Right renal pelvis (tissue), 4 donors: Measurements from ENCODE around the gene PRPF8. TPM values are rescaled to one million over a fixed set of nuclear protein-coding genes. Genes with fewer than 3 reads are reported as not detected.

Experiments
- DNase-seq, 4 donors: peaks; one replicate each; pipeline ENCODE4 v3.0.0-alpha.2; 2013; ENCODE audit warnings: low read depth in 4 of 4, low spot score in 3 of 4, missing footprints in 1 of 4
- polyA plus RNA-seq, 4 donors: library from polyadenylated mRNA; unstranded; fragments of 120-200 nt; gene quantifications; one replicate each; pipeline ENCODE4 v1.2.1, GENCODE V29; 2013; ENCODE audit not compliant: insufficient read length in 4 of 4

PRPF8 gene
- polyA plus RNA-seq, 4 donors, result 271 to 310 (median 285) TPM

GRCh38 chr17:1628856-1629503, 55.7 kb downstream of the PRPF8 start:
- DNase-seq, result peak; percentile 87 to 92 (median 88)

GRCh38 chr17:1627982-1628855, 56.4 kb downstream of the PRPF8 start, which contains the start of gene SLC43A2:
SLC43A2 (minus strand) TSS chr17:1628834; CDS start chr17:1627874, 960 bp downstream.
- DNase-seq, result peak in 2 of 4 donors; percentile 81 to 85

GRCh38 chr17:1627182-1627981, 57.3 kb downstream of the PRPF8 start:
- DNase-seq, result no peak

- DNase-seq, result no peak
Observed at GRCh38 chr17:1626333-1626732, 58.3 kb downstream of the PRPF8 start.

- no peak for DNase-seq
Observed at GRCh38 chr17:1625581-1625980, 59.1 kb downstream of the PRPF8 start.

GRCh38 chr17:1625053-1625452, 59.6 kb downstream of the PRPF8 start:
- DNase-seq, result no peak

- no peak for DNase-seq
Observed at GRCh38 chr17:1624650-1625049, 60.0 kb downstream of the PRPF8 start.

- DNase-seq, result no peak
Observed at GRCh38 chr17:1623057-1623630, 61.5 kb downstream of the PRPF8 start.

- no peak for DNase-seq
Observed at GRCh38 chr17:1621273-1621954, 63.3 kb downstream of the PRPF8 start.

- no peak for DNase-seq
Observed at GRCh38 chr17:1620486-1620885, 64.2 kb downstream of the PRPF8 start.

GRCh38 chr17:1617620-1618174, 67.0 kb downstream of the PRPF8 start:
- no peak for DNase-seq

- DNase-seq, result no peak
Observed at GRCh38 chr17:1616101-1616500, 68.6 kb downstream of the PRPF8 start.

GRCh38 chr17:1612400-1612799, 72.3 kb downstream of the PRPF8 start:
- DNase-seq, result no peak

- DNase-seq, result no peak
Observed at GRCh38 chr17:1611715-1612114, 73.0 kb downstream of the PRPF8 start.

GRCh38 chr17:1608676-1609075, 76.0 kb downstream of the PRPF8 start:
- no peak for DNase-seq

GRCh38 chr17:1607971-1608320, 76.7 kb downstream of the PRPF8 start:
- no peak for DNase-seq

- DNase-seq, result no peak
Observed at GRCh38 chr17:1606352-1606985, 78.2 kb downstream of the PRPF8 start.

GRCh38 chr17:1605681-1606351, 78.9 kb downstream of the PRPF8 start:
- DNase-seq, result no peak
